Small intestine (tissue), 7 donors: ENCODE data around the gene GATAD1. TPM values are rescaled to one million over a fixed set of nuclear protein-coding genes. Genes with fewer than 3 reads are reported as not detected.
"Not testable (repeated sequence)": the region's sequence is repeated elsewhere in the genome, so short reads cannot be mapped to it uniquely, and the experiment has no call there.

Experiments
- DNase-seq, 2 donors: peaks; one replicate each; pipeline versions ENCODE4 v3.0.0 to v3.0.0-alpha.2; 2013
- FAIRE-seq: peaks from 2 replicates; lab custom pipeline; 2012; peaks lifted over from hg19 to GRCh38; lab: Jason Lieb, UNC
- H3K27ac ChIP-seq, 3 donors: one replicate each; pipeline ENCODE4 v1.5.1; 2013; ENCODE audit warnings: low read length in 2 of 3, mild to moderate bottlenecking in 2 of 3, control low read depth in 1 of 3, inconsistent platforms in 1 of 3, low read depth in 1 of 3, moderate library complexity in 1 of 3
- H3K27me3 ChIP-seq, 3 donors: one replicate each; pipeline ENCODE4 v1.6.1; 2013; ENCODE audit warnings: low read length in 3 of 3, inconsistent platforms in 1 of 3; ENCODE audit not compliant: control insufficient read depth in 3 of 3, insufficient read depth in 3 of 3
- H3K36me3 ChIP-seq, 3 donors: one replicate each; pipeline ENCODE4 v1.6.1; 2013; ENCODE audit warnings: low read length in 3 of 3, inconsistent platforms in 1 of 3, low read depth in 1 of 3, mild to moderate bottlenecking in 1 of 3, moderate library complexity in 1 of 3; ENCODE audit not compliant: control insufficient read depth in 3 of 3, insufficient read depth in 2 of 3
- H3K4me1 ChIP-seq, 3 donors: one replicate each; pipeline ENCODE4 v1.6.1; 2013; ENCODE audit warnings: low read length in 2 of 3, inconsistent platforms in 1 of 3, low read depth in 1 of 3, mild to moderate bottlenecking in 1 of 3, moderate library complexity in 1 of 3; ENCODE audit not compliant: control insufficient read depth in 3 of 3, insufficient read depth in 2 of 3
- H3K4me3 ChIP-seq, 3 donors: one replicate each; pipeline ENCODE4 v1.5.1; 2013; ENCODE audit warnings: low read length in 3 of 3, control low read depth in 1 of 3, inconsistent platforms in 1 of 3, low read depth in 1 of 3, mild to moderate bottlenecking in 1 of 3, moderate library complexity in 1 of 3
- H3K9me3 ChIP-seq, 2 donors: one replicate each; pipeline ENCODE4 v1.6.1; 2013; ENCODE audit warnings: low read depth in 1 of 2, low read length in 1 of 2; ENCODE audit not compliant: control insufficient read depth in 2 of 2, insufficient read depth in 1 of 2
- WGBS, 3 donors: extraction: QIAGEN DNeasy Blood & Tissue Kit; methylation state at CpG; one replicate each; pipeline ENCODE4 v1.1.7; 2013; 5-methylcytosine and 5-hydroxymethylcytosine counted together
- polyA plus RNA-seq, 4 donors: library from polyadenylated mRNA; stranded (reverse) in 3 of 4; unstranded in 1 of 4; fragments of 200-250 nt in 3 of 4; fragments of 120-200 nt in 1 of 4; gene quantifications; one replicate each; pipeline versions ENCODE4 v1.2.1 to v1.2.3, GENCODE V29; 2013
- donor health status: healthy with polysubstance abuse.
- donor health status: control.
- donor health status: control.
- donor health status: Bipolar disorder and iron deficiency.
- donor health status: healthy.

The GATAD1 gene
- polyA plus RNA-seq, 4 donors = 13.6 to 74.6 (median 15.5) TPM

GRCh38 chr7:92409357-92409756, 37.9 kb upstream of the GATAD1 start:
- WGBS, 3 donors = 96 to 100% (median 100%) methylated on average over 1 of the region's 1 CpG
- H3K4me3 ChIP-seq = no peak overlapping the region
- peaks cover 0 to 1% (median 0%) of the 10 kb centered on the region in 3 donors for H3K4me1 ChIP-seq
- no peaks in the 10 kb centered on the region for H3K36me3 ChIP-seq
- no peak overlapping the region for H3K27ac ChIP-seq
- no peaks in the 10 kb centered on the region for H3K9me3 ChIP-seq
- peaks cover 0 to 5% (median 0%) of the 10 kb centered on the region in 3 donors for H3K27me3 ChIP-seq
- no peak for DNase-seq
- no peak for FAIRE-seq

GRCh38 chr7:92410162-92410561, 37.1 kb upstream of the GATAD1 start:
- H3K27me3 ChIP-seq, H3K4me3 ChIP-seq, H3K4me1 ChIP-seq, FAIRE-seq, DNase-seq, H3K9me3 ChIP-seq, H3K27ac ChIP-seq, H3K36me3 ChIP-seq: not testable (repeated sequence)
- 92 to 95% (median 93%) methylated on average over 3 to 6 of the region's 6 CpGs for WGBS, 3 donors

DNA sequence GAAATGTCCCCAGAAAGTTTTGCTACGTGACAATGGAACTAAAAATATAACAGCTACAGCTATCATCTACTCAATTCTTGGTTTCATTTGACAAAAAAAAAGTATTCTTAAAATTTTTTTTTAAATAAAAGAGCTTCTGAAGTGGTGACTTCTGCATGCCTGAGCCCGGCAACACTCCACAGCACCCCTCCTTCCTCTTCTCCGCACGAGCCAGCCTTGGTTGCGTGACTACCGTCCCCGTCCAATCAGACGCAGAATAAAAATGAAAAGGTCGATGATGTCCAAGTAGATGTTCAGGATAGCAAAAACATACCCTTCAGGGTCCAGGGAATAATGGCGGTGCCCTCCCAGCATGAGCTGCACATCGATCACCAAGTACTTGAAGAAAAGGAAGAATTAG, 34.5 kb upstream of the GATAD1 start:
- no peak for DNase-seq
- Histone ChIP-seq H3K27me3 (peaks cover 0 to 5% (median 0%) of the 10 kb centered on the region in 3 donors), H3K4me1 (no peaks in the 10 kb centered on the region), H3K9me3 (no peaks in the 10 kb centered on the region), H3K36me3 (no peaks in the 10 kb centered on the region), H3K4me3 (no peak overlapping the region), H3K27ac (no peak overlapping the region)
- FAIRE-seq = no peak
- 85 to 93% (median 87%) methylated on average over 11 of the region's 11 CpGs for WGBS, 3 donors

GRCh38 chr7:92413550-92413949, 33.7 kb upstream of the GATAD1 start:
- H3K27me3 ChIP-seq = peaks cover 0 to 5% (median 0%) of the 10 kb centered on the region in 3 donors
- H3K36me3 ChIP-seq = no peaks in the 10 kb centered on the region
- FAIRE-seq = no peak
- H3K4me3 ChIP-seq = no peak overlapping the region
- no peak overlapping the region for H3K27ac ChIP-seq
- WGBS, 3 donors = 56 to 62% (median 57%) methylated on average over 5 of the region's 5 CpGs
- no peaks in the 10 kb centered on the region for H3K4me1 ChIP-seq
- H3K9me3 ChIP-seq = no peaks in the 10 kb centered on the region
- no peak for DNase-seq

DNA sequence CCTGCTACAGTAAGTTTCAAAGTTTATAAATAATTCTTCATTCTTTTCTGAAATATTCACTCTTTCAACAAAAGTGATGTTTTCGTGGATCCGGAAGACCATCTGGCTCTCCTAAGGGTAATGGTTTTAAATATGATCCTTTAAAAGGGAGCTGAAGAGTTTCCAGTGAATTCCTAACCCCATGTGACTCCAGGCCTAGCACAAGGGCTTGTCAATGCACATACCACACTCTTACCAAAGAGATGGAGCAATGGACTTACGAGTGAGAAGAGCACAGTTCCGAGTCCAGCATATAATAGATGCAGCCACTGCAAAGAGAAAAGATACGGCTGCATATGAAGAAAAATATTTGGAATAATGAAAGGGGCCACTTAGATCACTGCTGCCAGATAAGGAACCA, 32.1 kb upstream of the GATAD1 start:
- Histone ChIP-seq H3K9me3 (no peaks in the 10 kb centered on the region), H3K27ac (no peak overlapping the region), H3K4me1 (no peaks in the 10 kb centered on the region), H3K27me3 (peaks cover 0 to 5% (median 0%) of the 10 kb centered on the region in 3 donors), H3K36me3 (no peaks in the 10 kb centered on the region), H3K4me3 (no peak overlapping the region)
- DNase-seq (no peak), FAIRE-seq (no peak)
- WGBS, 3 donors = 78 to 94% (median 91%) methylated on average over 5 of the region's 5 CpGs

DNA sequence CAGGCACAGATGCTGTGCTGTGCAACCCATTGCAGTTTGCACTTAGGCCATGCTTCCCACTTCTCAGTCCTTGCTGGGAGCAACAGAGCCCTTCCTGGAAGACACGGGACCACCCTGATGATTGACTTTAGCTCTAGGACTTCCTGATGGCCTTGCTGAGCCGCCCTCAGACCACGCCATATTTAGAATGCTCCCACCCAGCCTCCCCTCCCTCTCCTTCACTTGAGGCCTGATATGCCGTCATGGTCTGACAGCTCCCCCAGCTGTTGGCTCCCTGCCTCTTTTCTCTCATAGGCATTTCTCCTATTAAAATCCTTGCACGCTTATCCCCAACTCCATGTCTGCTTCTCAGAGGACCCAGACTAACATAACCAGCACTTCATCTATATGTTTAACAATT, 29.4 kb upstream of the GATAD1 start:
- Histone ChIP-seq H3K36me3 (no peaks in the 10 kb centered on the region), H3K27ac (no peak overlapping the region), H3K27me3 (peaks cover 0 to 3% (median 0%) of the 10 kb centered on the region in 3 donors), H3K4me1 (peaks cover 0 to 5% (median 0%) of the 10 kb centered on the region in 3 donors), H3K9me3 (no peaks in the 10 kb centered on the region), H3K4me3 (no peak overlapping the region)
- no peak for FAIRE-seq
- 82 to 99% (median 92%) methylated on average over 5 of the region's 5 CpGs for WGBS, 3 donors
- no peak for DNase-seq

DNA sequence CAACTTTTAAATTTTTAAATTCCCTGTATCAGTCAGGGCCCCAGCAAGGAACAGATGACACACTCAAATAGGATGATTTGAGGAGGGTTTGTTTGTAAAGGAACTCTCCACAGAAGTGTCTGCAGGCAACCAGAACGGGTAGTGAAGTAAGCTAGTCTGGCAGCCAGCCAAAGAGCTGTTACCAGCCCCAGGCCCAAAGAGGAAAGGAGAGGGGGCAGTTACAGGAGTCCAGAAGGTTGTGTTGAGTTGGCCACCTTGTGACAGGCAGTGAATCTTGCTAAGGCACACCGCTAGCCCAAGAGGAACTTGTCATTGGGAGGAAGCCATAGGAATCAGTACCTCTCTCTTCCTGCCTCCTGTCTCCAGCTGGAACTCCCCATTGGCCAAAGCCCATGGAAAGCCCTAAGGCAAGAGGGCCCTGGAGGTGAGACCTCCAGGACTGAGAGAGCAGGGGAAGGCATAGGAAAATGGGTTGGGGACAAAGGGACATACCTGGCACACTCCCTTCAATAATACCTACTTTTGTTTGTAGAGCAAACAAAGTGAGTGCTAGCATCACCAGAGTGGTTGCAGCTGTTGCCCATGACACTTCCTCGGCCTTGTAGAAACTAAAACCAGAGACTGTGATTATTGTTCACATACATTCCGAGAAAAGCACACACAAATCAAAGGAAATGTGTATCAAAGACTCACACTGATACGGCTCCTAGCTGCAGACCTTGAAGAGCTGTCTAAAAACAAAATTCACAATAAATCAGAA, 25.4 kb upstream of the GATAD1 start:
- Histone ChIP-seq H3K4me1 (peaks cover 0 to 9% (median 0%) of the 10 kb centered on the region in 3 donors), H3K9me3 (no peaks in the 10 kb centered on the region), H3K27me3 (peaks cover 0 to 4% (median 0%) of the 10 kb centered on the region in 3 donors), H3K27ac (peak overlapping the region in 1 of 3 donors; percentile 11), H3K36me3 (no peaks in the 10 kb centered on the region), H3K4me3 (no peak overlapping the region)
- FAIRE-seq (no peak), DNase-seq (peak in 1 of 2 donors; percentile 24)
- 54 to 58% (median 57%) methylated on average over 5 of the region's 5 CpGs for WGBS, 3 donors

DNA sequence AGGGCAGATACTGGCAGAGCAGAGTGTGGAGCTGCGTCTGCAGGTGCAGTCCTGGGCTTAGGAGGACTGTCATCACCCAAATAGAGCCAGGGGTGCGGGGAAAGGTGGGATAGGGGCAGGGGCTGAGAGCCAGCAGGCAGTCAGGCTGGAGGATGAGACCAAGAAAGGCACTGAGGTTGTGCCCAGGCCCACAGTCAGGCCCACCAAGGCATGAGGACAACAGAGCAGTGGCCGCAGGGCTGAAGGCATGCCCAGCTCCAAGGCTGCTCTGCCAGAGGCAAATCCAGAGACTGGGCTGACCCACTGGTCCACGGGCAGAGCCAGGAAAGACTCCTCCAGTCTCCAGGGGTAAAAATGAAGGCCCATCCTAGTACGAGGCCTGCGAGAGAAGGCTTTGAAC, 24.4 kb upstream of the GATAD1 start:
- DNase-seq (no peak), FAIRE-seq (no peak)
- H3K27ac ChIP-seq = no peak overlapping the region
- H3K36me3 ChIP-seq = no peaks in the 10 kb centered on the region
- WGBS, 3 donors = 90 to 98% (median 97%) methylated on average over 6 of the region's 6 CpGs
- H3K9me3 ChIP-seq = no peaks in the 10 kb centered on the region
- peaks cover 0 to 4% (median 0%) of the 10 kb centered on the region in 3 donors for H3K27me3 ChIP-seq
- peaks cover 0 to 9% (median 0%) of the 10 kb centered on the region in 3 donors for H3K4me1 ChIP-seq
- H3K4me3 ChIP-seq = no peak overlapping the region
